Cardiac fibroblast (primary cell): Measurements from ENCODE around the gene ARHGAP26.
"Not testable (repeated sequence)": the region's sequence is repeated elsewhere in the genome, so short reads cannot be mapped to it uniquely, and the experiment has no call there.

ENCODE experiments used
- DNase-seq, 2 donors: peaks; one replicate each; pipeline versions ENCODE4 v3.0.0 to v3.0.0-alpha.2; 2010; ENCODE audit warnings: low read depth in 2 of 2
- H3K4me3 ChIP-seq, 2 donors: replicated peaks in 1 of 2; 1 replicate in 1 of 2; 2 replicates in 1 of 2; pipeline ENCODE4 v1.5.1; 2011; ENCODE audit warnings: low read depth in 2 of 2, low read length in 2 of 2, mild to moderate bottlenecking in 2 of 2, moderate library complexity in 1 of 2
- CTCF ChIP-seq: IDR thresholded peaks from one replicate; pipeline ENCODE4 v1.5.1; 2011; ENCODE audit warnings: low read depth, mild to moderate bottlenecking, low read length, inconsistent platforms

The ARHGAP26 gene

GRCh38 chr5:142946547-142947426, 176.6 kb downstream of the ARHGAP26 start:
- no peak for DNase-seq
- no peak for TF ChIP-seq CTCF
- no peak overlapping the region for H3K4me3 ChIP-seq

GRCh38 chr5:142947427-142947709, 177.2 kb downstream of the ARHGAP26 start:
- no peak for DNase-seq
- no peak for TF ChIP-seq CTCF
- no peak overlapping the region for H3K4me3 ChIP-seq

GRCh38 chr5:142952229-142952628, 182.1 kb downstream of the ARHGAP26 start:
- no peak overlapping the region for H3K4me3 ChIP-seq
- DNase-seq, result no peak
- TF ChIP-seq CTCF, result no peak

- DNase-seq, H3K4me3 ChIP-seq: not testable (repeated sequence)
Measured at GRCh38 chr5:142952871-142953270, 182.7 kb downstream of the ARHGAP26 start.

GRCh38 chr5:142954455-142954854, 184.3 kb downstream of the ARHGAP26 start:
- TF ChIP-seq CTCF, result no peak
- DNase-seq, result no peak
- no peak overlapping the region for H3K4me3 ChIP-seq

GRCh38 chr5:142955628-142956027, 185.5 kb downstream of the ARHGAP26 start:
- no peak for TF ChIP-seq CTCF
- H3K4me3 ChIP-seq, result no peak overlapping the region
- DNase-seq, result peak in 1 of 2 donors; percentile 49

- no peak overlapping the region for H3K4me3 ChIP-seq
- no peak for TF ChIP-seq CTCF
- no peak for DNase-seq
Measured at GRCh38 chr5:142957528-142957927, 187.4 kb downstream of the ARHGAP26 start.
